DND-41 (cell line): ENCODE results near the gene EIF2B4.

Source experiments
- ATAC-seq: fragments of 200-7000 bp; cut with Tn5 transposase; 3 replicates; pipeline ENCODE4 v1.9.1; 2021; ENCODE audit warnings: low read depth; ENCODE audit not compliant: insufficient read depth
- DNase-seq: peaks from one replicate; pipeline ENCODE4 v3.0.0-alpha.2; 2020
- H2AFZ ChIP-seq: 2 replicates; pipeline ENCODE4 v1.6.0; 2012; ENCODE audit warnings: low read depth, low read length
- H3K27ac ChIP-seq: 2 replicates; pipeline ENCODE4 v1.5.1; 2012; ENCODE audit warnings: low read length, inconsistent platforms
- H3K27me3 ChIP-seq: fragments of 200-600 bp; sonication (generic); 2 replicates; pipeline ENCODE4 v1.6.0; 2012; ENCODE audit warnings: low read length, mild to moderate bottlenecking, inconsistent platforms; ENCODE audit not compliant: insufficient read depth, poor library complexity
- H3K36me3 ChIP-seq: 2 replicates; pipeline ENCODE4 v1.5.1; 2012; ENCODE audit warnings: low read length, inconsistent platforms; ENCODE audit not compliant: insufficient read depth
- H3K4me1 ChIP-seq: 2 replicates; pipeline ENCODE4 v1.5.1; 2012; ENCODE audit warnings: mild to moderate bottlenecking, low read length; ENCODE audit not compliant: insufficient read depth
- H3K4me2 ChIP-seq: 2 replicates; pipeline ENCODE4 v1.6.0; 2012; ENCODE audit warnings: mild to moderate bottlenecking, moderate library complexity, low read length, inconsistent platforms; ENCODE audit not compliant: insufficient read depth
- H3K4me3 ChIP-seq, 2 experiments: fragments of 200-600 bp in 1 of 2; shearing (Covaris generic) in 1 of 2; 2 replicates each; pipeline ENCODE4 v1.5.1; 2012 to 2016; ENCODE audit warnings: inconsistent platforms in 2 of 2, low read length in 2 of 2, mild to moderate bottlenecking in 2 of 2, low read depth in 1 of 2, moderate library complexity in 1 of 2
- H3K79me2 ChIP-seq: 2 replicates; pipeline ENCODE4 v1.6.0; 2012; ENCODE audit warnings: low read length, inconsistent platforms; ENCODE audit not compliant: insufficient read depth
- H3K9ac ChIP-seq: 2 replicates; pipeline ENCODE4 v1.6.0; 2012; ENCODE audit warnings: low read depth, mild to moderate bottlenecking, inconsistent platforms, low read length, moderate library complexity
- H3K9me3 ChIP-seq: 2 replicates; pipeline ENCODE4 v1.5.1; 2012; ENCODE audit warnings: low read length, moderate library complexity, mild to moderate bottlenecking, inconsistent platforms; ENCODE audit not compliant: insufficient read depth, severe bottlenecking
- H4K20me1 ChIP-seq: 2 replicates; pipeline ENCODE4 v1.6.0; 2012; ENCODE audit warnings: low read length; ENCODE audit not compliant: insufficient read depth
- EZH2 ChIP-seq: IDR thresholded peaks from 3 replicates; pipeline ENCODE4 v1.6.1; 2012; ENCODE audit warnings: borderline replicate concordance, low read depth, mild to moderate bottlenecking, moderate library complexity, low read length, inconsistent platforms; ENCODE audit not compliant: severe bottlenecking
- TF ChIP-seq, protein P1 (sequence below): IDR thresholded peaks from 2 replicates; pipeline ENCODE4 v1.5.1; 2012; ENCODE audit warnings: borderline replicate concordance, low read length, moderate library complexity, mild to moderate bottlenecking; ENCODE audit not compliant: poor library complexity, severe bottlenecking; ENCODE audit errors: extremely low read depth

EIF2B4 gene

DNA sequence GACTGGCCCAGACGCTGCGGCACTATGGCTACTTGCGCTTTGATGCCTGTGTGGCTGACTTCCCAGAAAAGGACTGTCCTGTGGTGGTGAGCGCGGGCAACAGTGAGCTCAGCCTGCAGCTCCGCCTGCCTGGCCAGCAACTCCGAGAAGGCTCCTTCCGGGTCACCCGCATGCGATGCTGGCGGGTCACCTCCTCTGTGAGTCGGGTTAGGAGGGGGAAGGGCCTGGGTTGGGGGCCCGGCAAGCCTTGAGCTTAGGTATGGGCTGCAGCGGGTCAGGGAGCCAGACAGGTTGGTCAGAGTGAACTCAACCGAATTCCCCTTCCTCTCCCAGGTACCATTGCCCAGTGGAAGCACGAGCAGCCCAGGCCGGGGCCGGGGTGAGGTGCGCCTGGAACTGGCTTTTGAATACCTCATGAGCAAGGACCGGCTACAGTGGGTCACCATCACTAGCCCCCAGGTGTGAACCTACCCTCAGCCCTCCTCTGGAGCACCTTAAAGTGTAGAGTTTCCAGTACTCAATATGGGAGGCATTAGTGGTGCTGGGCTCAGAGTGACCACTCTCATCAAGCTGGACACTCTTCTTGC, 5.5 kb upstream of the EIF2B4 start:
- no peak overlapping the region for H2AFZ ChIP-seq
- H4K20me1 ChIP-seq, result peaks cover 29% of the 10 kb centered on the region
- H3K79me2 ChIP-seq, result peaks cover 64% of the 10 kb centered on the region
- no peak overlapping the region for H3K4me3 ChIP-seq
- H3K27me3 ChIP-seq, result no peaks in the 10 kb centered on the region
- no peak for TF ChIP-seq EZH2
- TF ChIP-seq, protein P1, sequence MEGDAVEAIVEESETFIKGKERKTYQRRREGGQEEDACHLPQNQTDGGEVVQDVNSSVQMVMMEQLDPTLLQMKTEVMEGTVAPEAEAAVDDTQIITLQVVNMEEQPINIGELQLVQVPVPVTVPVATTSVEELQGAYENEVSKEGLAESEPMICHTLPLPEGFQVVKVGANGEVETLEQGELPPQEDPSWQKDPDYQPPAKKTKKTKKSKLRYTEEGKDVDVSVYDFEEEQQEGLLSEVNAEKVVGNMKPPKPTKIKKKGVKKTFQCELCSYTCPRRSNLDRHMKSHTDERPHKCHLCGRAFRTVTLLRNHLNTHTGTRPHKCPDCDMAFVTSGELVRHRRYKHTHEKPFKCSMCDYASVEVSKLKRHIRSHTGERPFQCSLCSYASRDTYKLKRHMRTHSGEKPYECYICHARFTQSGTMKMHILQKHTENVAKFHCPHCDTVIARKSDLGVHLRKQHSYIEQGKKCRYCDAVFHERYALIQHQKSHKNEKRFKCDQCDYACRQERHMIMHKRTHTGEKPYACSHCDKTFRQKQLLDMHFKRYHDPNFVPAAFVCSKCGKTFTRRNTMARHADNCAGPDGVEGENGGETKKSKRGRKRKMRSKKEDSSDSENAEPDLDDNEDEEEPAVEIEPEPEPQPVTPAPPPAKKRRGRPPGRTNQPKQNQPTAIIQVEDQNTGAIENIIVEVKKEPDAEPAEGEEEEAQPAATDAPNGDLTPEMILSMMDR, result no peak
- DNase-seq (no peak), ATAC-seq (no peak)
- H3K27ac ChIP-seq, result no peak overlapping the region
- no peak overlapping the region for H3K9ac ChIP-seq
- H3K36me3 ChIP-seq, result peaks cover 67% of the 10 kb centered on the region
- H3K4me2 ChIP-seq, result no peak overlapping the region
- no peaks in the 10 kb centered on the region for H3K9me3 ChIP-seq
- H3K4me1 ChIP-seq, result peaks cover 50% of the 10 kb centered on the region

DNA sequence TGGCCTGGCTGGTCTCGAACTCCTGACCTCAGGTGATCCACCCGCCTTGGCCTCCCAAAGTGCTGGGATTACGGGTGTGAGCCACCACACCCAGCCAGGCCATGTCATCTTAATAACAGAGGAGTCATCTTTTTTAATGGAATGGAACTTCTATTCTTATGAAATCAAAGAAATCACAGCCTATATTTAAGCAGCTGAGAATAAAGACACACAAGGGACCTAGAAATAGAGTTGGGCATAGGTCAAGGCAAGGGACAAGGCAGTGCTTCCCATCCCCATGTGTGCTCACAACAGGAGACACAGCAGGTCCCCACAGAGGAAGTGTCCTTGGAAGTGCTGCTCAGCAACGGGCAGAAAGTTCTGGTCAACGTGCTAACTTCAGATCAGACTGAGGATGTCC, 3.4 kb upstream of the EIF2B4 start:
- Histone ChIP-seq H3K9ac (no peak overlapping the region), H3K4me3 (no peak overlapping the region), H3K27ac (no peak overlapping the region), H3K27me3 (no peaks in the 10 kb centered on the region), H2AFZ (no peak overlapping the region), H3K9me3 (no peaks in the 10 kb centered on the region), H3K4me1 (peaks cover 48% of the 10 kb centered on the region), H3K79me2 (peaks cover 63% of the 10 kb centered on the region), H3K4me2 (no peak overlapping the region), H4K20me1 (peaks cover 29% of the 10 kb centered on the region), H3K36me3 (peaks cover 68% of the 10 kb centered on the region)
- DNase-seq, result no peak
- ATAC-seq, result no peak
- TF ChIP-seq, protein P1, result no peak
- no peak for TF ChIP-seq EZH2

DNA sequence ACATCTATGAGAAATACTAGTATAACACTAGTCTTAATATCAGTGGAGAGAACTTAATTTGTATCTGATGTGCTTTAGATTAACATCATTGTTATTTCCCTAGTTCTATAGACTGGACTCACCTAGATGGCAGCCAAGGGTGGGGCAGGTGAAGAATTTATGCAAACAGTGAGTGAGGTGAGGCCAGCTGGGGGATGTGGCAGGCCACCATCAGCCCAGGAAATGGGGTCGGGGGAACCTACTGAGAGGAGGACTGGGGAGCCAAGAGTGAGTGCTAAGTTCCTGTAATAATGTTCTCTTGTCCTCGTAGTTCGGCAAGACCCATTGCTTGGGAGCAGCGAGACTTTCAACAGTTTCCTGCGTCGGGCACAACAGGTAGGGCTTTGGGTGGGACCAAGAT, 2.8 kb upstream of the EIF2B4 start:
- Histone ChIP-seq H3K79me2 (peaks cover 63% of the 10 kb centered on the region), H2AFZ (no peak overlapping the region), H3K9me3 (no peaks in the 10 kb centered on the region), H3K27me3 (no peaks in the 10 kb centered on the region), H3K4me3 (no peak overlapping the region), H3K36me3 (peaks cover 68% of the 10 kb centered on the region), H4K20me1 (peaks cover 28% of the 10 kb centered on the region), H3K4me2 (no peak overlapping the region), H3K9ac (no peak overlapping the region), H3K27ac (no peak overlapping the region), H3K4me1 (peaks cover 48% of the 10 kb centered on the region)
- DNase-seq (no peak), ATAC-seq (no peak)
- TF ChIP-seq EZH2, result no peak
- TF ChIP-seq, protein P1, result no peak
